Osteoblast (primary cell): ENCODE data around the gene SMIM17. TPM values are rescaled to one million over a fixed set of nuclear protein-coding genes. Genes with fewer than 3 reads are reported as not detected.
A peak's percentile ranks its signal among the peaks of the same experiment; 100 is the strongest.

ENCODE experiments used
- DNase-seq: peaks from one replicate; pipeline ENCODE4 v3.0.0; 2011; ENCODE audit warnings: low spot score, mixed read lengths; ENCODE audit not compliant: insufficient read length; ENCODE audit errors: missing footprints
- H2AFZ ChIP-seq: 2 replicates; pipeline ENCODE4 v1.6.0; 2011; ENCODE audit warnings: mild to moderate bottlenecking, low read length
- H3K27ac ChIP-seq: 2 replicates; pipeline ENCODE4 v1.5.1; 2011; ENCODE audit warnings: mild to moderate bottlenecking, low read depth, low read length, moderate library complexity
- H3K27me3 ChIP-seq: 2 replicates; pipeline ENCODE4 v1.6.0; 2012; ENCODE audit warnings: mild to moderate bottlenecking, control low read depth, inconsistent platforms, low read length, moderate library complexity; ENCODE audit not compliant: insufficient read depth
- H3K36me3 ChIP-seq: 2 replicates; pipeline ENCODE4 v1.5.1; 2011; ENCODE audit warnings: mild to moderate bottlenecking, low read length, control low read depth, moderate library complexity; ENCODE audit not compliant: insufficient read depth
- H3K4me1 ChIP-seq: 2 replicates; pipeline ENCODE4 v1.5.1; 2011; ENCODE audit warnings: mild to moderate bottlenecking, low read length, control low read depth, moderate library complexity; ENCODE audit not compliant: insufficient read depth
- H3K4me2 ChIP-seq: 2 replicates; pipeline ENCODE4 v1.6.0; 2011; ENCODE audit warnings: mild to moderate bottlenecking, low read length; ENCODE audit not compliant: insufficient read depth
- H3K4me3 ChIP-seq: fragments of 200-600 bp; sonication (generic); 3 replicates; pipeline ENCODE4 v1.5.1; 2012; ENCODE audit warnings: mild to moderate bottlenecking, low read length, inconsistent platforms; ENCODE audit not compliant: insufficient read depth
- H3K79me2 ChIP-seq: 2 replicates; pipeline ENCODE4 v1.6.0; 2012; ENCODE audit warnings: mild to moderate bottlenecking, low read length, control low read depth, inconsistent platforms; ENCODE audit not compliant: insufficient read depth
- H3K9me3 ChIP-seq: 2 replicates; pipeline ENCODE4 v1.5.1; 2011; ENCODE audit warnings: low read depth, low read length, control low read depth
- H4K20me1 ChIP-seq: 2 replicates; pipeline ENCODE4 v1.6.0; 2012; ENCODE audit warnings: mild to moderate bottlenecking, low read length, control low read depth; ENCODE audit not compliant: insufficient read depth
- total RNA-seq: library from RNA; depleted of rRNA; stranded (reverse); fragments of >200 nt; gene quantifications from 2 replicates; pipeline ENCODE4 v1.2.3, GENCODE V29; 2012
- TF ChIP-seq, protein P1 (sequence below): IDR thresholded peaks from 2 replicates; pipeline ENCODE4 v1.5.1; 2011; ENCODE audit warnings: mild to moderate bottlenecking, low read depth, low read length, moderate library complexity; ENCODE audit errors: extremely low read depth

Gene SMIM17
- total RNA-seq, 1 donor, result not detected

DNA sequence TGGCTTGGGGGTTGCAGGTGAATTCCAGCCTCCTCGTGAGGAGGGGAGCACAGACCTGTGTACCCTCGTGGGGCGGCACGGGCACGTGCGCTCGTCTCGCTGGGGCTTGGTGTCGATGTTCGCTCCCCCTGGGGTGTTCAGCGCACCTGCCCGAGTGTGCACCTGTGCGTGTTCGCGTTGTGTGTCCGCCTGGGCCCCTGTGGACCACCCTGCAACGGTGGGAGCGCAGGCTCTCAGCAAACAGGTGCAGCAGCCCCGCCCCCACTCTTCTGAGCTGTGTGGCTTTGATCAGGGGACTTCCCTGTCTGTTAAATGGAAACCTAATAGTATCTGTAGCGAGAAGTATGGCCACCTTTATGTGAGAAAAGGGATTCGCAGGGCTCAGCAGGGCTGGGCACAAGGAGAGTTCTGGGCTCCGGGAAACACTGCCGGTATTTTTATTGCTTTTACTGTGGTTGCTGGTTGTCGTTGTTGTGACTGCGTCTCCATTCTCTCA lies 549 bp downstream of the SMIM17 start:
- TF ChIP-seq, protein P1, sequence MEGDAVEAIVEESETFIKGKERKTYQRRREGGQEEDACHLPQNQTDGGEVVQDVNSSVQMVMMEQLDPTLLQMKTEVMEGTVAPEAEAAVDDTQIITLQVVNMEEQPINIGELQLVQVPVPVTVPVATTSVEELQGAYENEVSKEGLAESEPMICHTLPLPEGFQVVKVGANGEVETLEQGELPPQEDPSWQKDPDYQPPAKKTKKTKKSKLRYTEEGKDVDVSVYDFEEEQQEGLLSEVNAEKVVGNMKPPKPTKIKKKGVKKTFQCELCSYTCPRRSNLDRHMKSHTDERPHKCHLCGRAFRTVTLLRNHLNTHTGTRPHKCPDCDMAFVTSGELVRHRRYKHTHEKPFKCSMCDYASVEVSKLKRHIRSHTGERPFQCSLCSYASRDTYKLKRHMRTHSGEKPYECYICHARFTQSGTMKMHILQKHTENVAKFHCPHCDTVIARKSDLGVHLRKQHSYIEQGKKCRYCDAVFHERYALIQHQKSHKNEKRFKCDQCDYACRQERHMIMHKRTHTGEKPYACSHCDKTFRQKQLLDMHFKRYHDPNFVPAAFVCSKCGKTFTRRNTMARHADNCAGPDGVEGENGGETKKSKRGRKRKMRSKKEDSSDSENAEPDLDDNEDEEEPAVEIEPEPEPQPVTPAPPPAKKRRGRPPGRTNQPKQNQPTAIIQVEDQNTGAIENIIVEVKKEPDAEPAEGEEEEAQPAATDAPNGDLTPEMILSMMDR, result no peak
- Histone ChIP-seq H4K20me1 (no peaks in the 10 kb centered on the region), H3K9me3 (peaks cover 2% of the 10 kb centered on the region), H3K36me3 (no peaks in the 10 kb centered on the region), H3K4me3 (no peak overlapping the region), H3K27me3 (no peaks in the 10 kb centered on the region), H3K4me2 (no peak overlapping the region), H3K4me1 (no peaks in the 10 kb centered on the region), H2AFZ (no peak overlapping the region), H3K79me2 (no peaks in the 10 kb centered on the region), H3K27ac (no peak overlapping the region)
- no peak for DNase-seq

GRCh38 chr19:56654151-56654550 lies 11.2 kb downstream of the SMIM17 start:
- H3K4me2 ChIP-seq, result no peak overlapping the region
- H3K9me3 ChIP-seq, result no peaks in the 10 kb centered on the region
- TF ChIP-seq, protein P1, result no peak
- no peaks in the 10 kb centered on the region for H4K20me1 ChIP-seq
- no peaks in the 10 kb centered on the region for H3K27me3 ChIP-seq
- no peaks in the 10 kb centered on the region for H3K79me2 ChIP-seq
- no peak overlapping the region for H3K27ac ChIP-seq
- no peak for DNase-seq
- no peaks in the 10 kb centered on the region for H3K36me3 ChIP-seq
- no peak overlapping the region for H3K4me3 ChIP-seq
- no peak overlapping the region for H2AFZ ChIP-seq
- no peaks in the 10 kb centered on the region for H3K4me1 ChIP-seq

GRCh38 chr19:56660381-56661107 lies 17.6 kb downstream of the SMIM17 start:
- H3K4me1 ChIP-seq, result no peaks in the 10 kb centered on the region
- TF ChIP-seq, protein P1, result no peak

GRCh38 chr19:56661248-56661647 lies 18.3 kb downstream of the SMIM17 start:
- Histone ChIP-seq H3K27me3 (no peaks in the 10 kb centered on the region), H3K79me2 (no peaks in the 10 kb centered on the region), H2AFZ (no peak overlapping the region), H3K4me1 (no peaks in the 10 kb centered on the region), H3K27ac (no peak overlapping the region), H3K4me2 (no peak overlapping the region), H4K20me1 (no peaks in the 10 kb centered on the region), H3K36me3 (no peaks in the 10 kb centered on the region), H3K4me3 (no peak overlapping the region), H3K9me3 (peaks cover 3% of the 10 kb centered on the region)
- TF ChIP-seq, protein P1, result no peak
- no peak for DNase-seq

More at GRCh38 chr19:56660381-56661107, 17.6 kb downstream of the SMIM17 start:
- no peak overlapping the region for H3K4me3 ChIP-seq
- DNase-seq, result peak; percentile 68
- H3K27ac ChIP-seq, result no peak overlapping the region
- no peak overlapping the region for H3K4me2 ChIP-seq
- H4K20me1 ChIP-seq, result no peaks in the 10 kb centered on the region
- peaks cover 3% of the 10 kb centered on the region for H3K9me3 ChIP-seq
- no peaks in the 10 kb centered on the region for H3K27me3 ChIP-seq
- H3K36me3 ChIP-seq, result no peaks in the 10 kb centered on the region
- no peak overlapping the region for H2AFZ ChIP-seq
- H3K79me2 ChIP-seq, result no peaks in the 10 kb centered on the region
